Bone marrow (tissue), 2 donors: ENCODE data around the gene APP.
"Not testable (repeated sequence)": the region's sequence is repeated elsewhere in the genome, so short reads cannot be mapped to it uniquely, and the experiment has no call there.

Experiments used
- DNase-seq, 2 donors: peaks; one replicate each; lab custom pipeline; 2025; lab: John Stamatoyannopoulos, UW

Gene APP

DNA sequence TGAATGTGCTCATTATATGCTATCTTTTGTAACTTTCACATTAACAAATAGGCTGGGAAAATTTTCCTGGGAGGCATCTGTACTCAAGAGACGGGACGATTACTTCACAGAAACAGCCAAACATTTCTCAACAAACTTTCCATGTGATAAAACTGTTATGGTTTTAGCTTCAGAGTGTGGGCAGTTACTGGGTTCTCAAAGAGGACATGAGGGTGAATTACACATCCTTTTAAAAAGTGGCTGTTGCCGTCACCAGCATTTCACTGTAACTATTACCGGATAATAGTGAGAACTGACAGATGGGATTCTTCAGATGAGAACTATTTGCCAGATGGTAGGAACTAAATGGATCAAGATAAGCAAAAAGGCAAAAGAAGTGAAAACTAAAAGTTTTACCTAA, 109.1 kb downstream of the APP start:
- DNase-seq, result no peak

DNA sequence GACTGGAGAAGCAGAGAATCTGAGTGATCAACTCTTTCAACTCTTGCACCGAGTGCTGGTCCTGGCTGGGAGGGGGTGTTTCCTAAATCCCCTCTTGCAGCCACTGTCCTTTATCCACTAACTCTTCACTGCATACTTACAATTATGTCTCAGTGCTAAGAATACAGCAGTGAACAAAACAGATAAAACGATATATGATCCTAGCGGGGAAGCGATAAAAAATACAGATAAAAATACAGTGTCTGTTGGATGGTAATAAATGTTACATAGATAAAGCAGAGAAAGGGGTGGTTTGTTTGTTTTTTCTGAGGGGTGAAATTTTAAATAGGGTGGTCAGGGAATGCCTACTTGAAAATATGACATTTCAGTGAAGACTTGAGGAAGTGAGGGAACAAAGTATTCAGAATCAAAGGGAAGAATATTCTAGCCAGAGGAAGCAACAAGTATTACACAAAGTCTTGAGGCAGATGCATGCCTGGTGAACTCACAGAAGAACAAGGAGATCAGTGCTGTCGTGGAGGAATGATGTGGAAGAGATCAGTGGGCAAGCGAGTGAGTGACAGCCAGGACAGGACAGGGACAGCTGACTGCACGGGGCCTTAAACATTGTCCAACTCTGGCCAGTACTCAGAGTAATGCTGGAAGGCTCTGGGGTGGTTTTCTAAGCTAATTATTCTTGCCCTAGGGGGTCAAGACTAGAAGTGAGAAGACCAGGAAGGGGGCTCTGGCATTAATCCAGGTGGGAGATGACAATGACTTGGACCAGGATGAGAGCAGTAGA, 110.0 kb downstream of the APP start:
- DNase-seq, result no peak

DNA sequence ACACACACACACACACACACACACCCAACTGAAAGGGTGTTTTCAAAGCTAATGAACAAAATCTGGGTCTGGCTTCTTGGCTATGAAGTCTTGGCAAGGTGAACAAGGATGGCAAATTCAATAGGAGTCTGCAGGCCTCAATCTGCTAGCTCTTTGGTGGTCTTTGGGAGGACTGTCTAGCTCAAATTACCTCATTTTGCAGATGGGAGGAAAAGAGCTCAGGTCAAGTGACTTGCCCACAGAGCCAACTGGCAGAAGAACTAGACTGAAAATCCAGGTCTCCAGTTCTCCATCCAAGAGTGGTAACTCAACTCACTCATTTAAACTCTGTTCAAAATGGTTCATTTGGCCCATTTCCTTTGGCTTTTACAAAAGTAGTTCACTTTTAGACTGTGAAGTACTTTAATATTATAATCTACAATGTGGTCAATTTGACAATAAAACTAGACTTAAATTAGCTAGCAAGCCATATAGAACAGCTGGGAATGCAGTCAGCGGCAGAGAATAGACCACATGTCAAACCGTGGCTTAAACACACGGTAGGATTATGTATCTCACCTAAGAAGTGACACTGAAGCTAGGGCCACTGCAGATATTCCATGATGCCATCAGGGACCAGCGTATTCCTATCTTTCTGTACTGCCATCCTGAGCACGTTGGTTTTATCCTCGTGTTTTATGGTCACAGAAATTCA, 112.9 kb downstream of the APP start:
- DNase-seq, result no peak

DNA sequence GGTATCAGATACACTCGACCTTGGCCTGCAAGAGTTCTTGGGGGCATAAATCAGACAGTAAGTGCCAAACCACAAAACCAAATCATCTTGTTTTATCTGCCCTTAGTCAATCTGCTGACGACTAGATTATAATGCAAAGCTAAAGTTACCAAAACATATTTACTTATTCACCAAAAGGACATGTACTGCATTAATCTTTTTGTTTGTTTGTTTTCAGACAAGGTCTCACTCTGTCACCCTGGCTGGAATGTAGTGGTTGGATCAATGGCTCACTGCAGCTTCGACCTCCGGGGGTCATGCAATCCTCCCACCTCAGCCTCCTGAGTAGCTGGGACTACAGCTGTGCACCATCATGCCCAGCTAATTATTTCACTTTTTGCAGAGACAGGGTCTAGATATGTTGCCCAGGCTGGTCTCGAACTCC, 114.7 kb downstream of the APP start:
- no peak for DNase-seq

DNA sequence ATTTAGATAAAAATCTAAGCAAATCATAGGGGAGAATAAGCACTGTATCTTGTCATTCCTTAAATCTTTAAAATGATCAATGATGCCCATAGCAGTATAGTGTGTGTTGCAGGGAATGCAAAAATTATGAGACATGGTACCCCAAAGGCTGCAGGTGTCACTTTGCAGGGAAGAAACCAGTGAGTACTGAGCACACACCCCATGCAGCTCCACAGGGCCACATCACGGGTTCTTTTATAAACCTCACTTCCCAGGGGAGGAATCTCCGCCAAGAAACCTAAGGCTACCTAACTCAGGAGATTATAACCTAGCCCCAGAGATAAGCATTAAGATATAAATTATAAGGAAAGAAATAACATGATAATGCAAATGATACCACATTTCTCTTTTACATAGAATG, 115.6 kb downstream of the APP start:
- DNase-seq, result no peak

DNA sequence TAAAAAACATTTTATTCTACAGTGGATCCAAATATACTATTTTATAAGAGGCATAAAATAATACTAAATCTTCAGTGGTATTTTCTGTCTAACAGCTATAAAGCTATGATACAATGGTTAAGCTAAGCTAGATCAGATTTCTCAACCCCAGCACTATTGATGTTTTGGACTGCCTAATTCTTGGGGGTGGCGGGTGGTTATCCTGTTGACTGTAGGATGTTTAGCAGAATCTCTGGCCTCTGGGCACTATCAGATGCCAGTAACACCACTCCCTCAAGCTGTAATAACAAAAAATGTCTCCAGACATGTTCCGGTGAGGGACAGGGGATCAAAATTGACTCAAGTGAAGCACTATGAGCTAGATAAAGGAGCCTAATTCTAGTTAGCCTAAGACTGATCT, 118.5 kb downstream of the APP start:
- no peak for DNase-seq

DNA sequence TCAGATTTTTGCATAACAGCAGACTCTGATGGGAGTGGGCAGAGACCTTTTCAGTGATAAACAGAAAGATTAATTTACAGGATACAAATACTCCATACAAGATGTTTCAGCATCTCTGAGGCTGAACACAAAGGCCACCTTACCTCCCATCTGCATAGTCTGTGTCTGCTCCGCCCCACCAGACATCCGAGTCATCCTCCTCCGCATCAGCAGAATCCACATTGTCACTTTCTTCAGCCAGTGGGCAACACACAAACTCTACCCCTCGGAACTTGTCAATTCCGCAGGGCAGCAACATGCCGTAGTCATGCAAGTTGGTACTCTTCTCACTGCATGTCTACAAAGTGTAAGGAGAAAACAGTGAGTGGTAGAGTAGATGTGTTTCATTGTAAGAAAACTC, 119.7 kb downstream of the APP start:
- DNase-seq, result no peak

DNA sequence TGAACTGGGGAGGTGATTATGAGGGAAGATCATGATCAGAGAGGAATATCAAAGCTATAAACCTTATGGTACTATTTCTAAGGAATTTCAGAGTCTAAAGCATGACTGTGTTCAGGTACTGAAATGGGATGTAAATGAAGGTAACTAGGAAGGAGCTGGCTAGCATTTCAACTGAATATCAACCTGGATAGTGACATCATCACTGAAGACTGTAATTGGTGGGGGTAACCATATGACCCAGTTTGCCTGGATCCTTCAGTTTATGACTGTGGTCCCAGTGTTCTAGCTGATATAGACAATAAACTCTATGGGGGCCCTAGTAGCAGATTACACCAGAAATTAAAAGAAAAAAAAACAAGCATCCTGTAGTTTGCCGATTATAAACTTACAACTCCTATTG, 120.8 kb downstream of the APP start:
- no peak for DNase-seq

DNA sequence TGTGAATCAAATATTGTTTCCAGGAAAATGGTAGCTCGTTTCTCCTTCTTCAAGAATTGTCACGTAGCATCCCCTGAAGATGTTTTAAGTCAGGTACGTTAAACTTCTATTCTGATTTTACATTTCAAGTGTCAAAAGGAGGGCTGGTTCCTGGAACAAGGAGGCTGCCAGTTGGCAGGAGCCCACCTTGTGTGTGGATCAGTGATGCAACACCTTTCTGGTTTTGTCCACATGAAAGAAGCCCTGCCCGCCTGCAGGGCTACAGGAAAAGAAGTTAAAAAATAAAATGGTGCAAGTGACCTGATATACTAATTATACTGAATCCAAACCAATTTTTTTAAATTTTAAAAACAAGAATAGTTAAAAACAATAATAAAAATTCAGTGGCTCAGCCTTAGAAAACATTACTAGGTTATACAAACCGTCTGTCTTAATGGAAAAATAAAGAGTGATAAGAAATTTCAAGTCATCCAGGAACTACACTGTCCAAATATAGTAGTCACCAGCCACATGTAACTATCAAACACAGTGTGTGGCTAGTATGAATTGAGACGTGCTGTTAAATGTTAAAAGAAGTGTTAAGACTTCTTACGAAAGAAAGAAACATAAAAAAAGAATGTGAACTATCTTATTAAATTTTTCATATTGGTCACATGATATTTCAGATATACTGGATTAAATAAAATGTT, 123.1 kb downstream of the APP start:
- DNase-seq, result no peak

DNA sequence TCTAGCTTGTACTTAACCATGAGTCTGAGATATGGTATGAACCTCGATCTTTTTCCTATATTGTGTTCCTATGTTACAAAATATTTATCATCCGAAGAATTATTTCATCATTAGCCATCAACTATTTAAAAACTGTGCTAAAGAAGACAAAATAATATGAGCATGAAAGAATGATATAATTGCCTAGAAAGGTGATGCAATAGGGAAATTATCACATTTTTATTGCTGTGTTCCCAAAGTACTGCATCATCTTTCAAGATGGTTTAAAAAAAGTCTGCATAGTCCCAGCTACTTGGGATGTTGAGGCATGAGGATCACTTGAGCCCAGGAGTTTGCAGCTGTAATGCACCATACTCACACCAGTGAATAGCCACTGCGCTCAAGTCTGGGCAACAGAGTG, 126.7 kb downstream of the APP start:
- no peak for DNase-seq

DNA sequence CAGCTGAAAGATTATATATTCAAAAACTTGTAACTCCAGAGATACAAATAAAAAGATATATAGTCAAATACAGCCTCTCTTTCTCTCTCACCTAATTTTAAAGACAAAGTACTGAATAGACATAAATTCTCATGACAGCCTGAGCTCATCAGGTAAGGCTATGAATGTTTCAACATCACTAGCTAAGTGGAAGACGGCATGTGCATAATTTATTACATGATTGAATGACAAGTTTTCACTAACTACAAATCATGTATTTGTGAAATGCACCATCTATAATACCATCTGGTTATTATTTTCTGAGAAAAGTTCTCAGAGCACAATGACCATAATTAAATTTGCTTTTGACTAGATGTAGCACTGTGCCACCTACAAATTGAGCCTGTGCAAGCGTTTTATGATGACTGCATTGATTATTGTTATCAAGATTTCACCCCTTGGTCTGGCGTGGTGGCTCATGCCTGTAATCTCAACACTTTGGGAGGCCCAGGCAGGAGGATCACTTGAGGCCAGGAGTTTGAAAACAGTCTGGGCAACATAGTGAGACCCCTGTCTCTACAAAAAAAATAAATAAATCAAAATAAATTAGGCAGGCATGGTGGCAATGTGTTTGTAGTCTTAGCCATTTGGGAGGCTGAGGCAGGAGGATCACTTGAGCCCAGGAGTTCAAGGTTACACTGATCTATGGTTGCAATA, 128.2 kb downstream of the APP start:
- no peak for DNase-seq

DNA sequence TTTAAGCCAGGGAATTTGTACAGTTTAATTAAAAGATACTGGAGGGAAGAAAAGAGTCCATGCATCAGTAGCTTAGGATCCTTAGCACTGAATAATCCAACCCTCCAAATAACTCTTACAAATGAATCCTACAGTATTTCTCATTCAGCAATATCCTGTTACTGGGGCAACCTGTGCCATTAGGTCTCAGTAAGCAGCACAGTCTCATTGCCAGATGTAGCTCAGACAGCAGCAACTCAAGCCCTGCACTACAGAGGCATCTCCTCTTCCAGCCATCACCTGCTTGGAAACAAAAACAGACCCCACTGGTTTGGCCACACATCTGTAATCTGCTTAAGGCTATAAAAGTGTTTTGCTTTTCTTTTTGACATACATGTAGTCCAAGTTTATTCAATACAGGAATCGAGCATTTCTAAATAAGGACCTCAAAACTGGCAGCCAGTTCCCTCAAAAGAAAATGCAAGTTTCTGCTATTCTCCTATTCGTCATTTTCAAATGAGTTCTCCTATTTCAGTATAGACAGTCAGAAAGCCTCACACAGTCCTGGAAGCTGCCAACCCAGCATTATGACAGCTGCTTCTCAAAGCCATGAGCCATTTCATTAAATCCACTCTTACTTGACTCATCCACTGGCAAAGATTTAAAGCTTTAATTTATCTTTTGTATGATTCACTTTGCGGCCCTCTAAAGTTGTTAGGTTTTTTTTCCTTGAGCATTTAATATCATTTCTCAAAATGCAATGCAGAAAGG, 129.0 kb downstream of the APP start:
- DNase-seq, result no peak

DNA sequence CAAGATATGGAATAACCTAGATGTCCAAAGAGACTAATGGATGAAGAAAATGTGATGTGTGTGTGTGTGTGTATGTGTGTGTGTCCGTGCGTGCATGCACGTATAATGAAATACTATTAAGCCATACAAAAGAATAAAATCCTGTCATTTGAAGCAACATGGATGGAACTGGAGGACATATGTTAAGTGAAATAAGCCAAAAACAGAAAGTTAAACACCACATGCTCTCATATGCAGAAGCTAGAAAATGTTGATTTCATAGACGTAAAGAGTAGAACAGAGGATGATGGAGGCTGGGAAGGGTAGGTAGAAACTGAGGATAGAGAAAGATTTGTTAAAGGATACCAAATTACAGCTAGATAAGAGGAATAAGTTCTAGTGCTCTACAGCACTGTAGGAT, 133.7 kb downstream of the APP start:
- DNase-seq, result no peak

DNA sequence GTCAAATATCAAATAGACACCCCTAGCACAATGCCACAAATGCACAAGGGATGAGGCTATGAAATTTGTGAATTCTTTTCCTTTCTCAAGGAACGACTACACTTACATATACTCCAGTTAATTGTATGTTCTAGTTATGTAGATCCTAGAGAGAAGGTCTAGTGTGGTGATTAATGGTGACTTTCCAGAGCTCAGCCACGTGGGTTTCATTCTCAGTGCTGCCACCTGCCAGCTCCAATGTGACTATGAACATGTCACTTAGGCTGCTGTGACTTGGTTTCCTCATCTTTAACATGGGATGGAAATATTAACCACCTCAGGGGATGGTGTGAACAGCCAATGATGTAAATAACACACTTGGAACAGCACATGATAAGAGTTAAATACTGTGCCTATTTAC, 138.3 kb downstream of the APP start:
- no peak for DNase-seq

DNA sequence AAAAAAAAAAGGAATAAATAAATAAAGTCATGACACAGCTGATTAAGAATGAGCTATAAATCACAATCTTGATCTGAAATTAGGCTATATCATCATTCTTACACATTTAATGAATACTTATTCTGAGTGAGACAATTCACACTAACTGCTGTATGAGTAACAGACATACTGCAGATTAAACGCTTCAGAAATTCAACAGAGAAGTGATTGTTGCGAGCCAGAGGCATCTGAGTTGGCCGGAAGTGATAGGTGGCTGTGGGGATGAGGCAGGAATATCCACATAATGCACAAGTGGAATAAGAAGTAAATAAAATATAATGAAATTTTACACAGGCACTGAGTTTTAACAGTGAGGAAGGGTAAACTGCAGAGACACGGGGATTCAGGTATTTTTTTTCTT, 142.4 kb downstream of the APP start:
- no peak for DNase-seq

DNA sequence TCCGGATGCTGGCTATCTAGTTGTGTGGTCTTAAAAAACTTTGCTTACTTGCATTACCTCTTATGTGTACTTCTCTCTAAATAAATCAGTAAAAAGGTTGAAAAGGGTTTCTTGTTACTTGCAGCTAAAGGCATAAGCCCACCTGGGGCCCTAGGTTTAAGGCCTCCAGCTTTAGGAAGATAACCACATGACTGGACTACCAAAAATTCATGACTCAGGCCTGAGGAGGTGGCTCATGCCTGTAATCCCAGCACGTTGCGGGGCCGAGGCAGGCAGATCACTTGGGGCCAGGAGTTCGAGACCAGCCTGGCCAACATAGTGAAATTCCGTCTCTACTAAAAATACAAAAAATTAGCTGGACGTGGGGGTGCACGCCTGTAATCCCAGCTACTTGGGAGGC, 142.9 kb downstream of the APP start:
- no peak for DNase-seq

DNA sequence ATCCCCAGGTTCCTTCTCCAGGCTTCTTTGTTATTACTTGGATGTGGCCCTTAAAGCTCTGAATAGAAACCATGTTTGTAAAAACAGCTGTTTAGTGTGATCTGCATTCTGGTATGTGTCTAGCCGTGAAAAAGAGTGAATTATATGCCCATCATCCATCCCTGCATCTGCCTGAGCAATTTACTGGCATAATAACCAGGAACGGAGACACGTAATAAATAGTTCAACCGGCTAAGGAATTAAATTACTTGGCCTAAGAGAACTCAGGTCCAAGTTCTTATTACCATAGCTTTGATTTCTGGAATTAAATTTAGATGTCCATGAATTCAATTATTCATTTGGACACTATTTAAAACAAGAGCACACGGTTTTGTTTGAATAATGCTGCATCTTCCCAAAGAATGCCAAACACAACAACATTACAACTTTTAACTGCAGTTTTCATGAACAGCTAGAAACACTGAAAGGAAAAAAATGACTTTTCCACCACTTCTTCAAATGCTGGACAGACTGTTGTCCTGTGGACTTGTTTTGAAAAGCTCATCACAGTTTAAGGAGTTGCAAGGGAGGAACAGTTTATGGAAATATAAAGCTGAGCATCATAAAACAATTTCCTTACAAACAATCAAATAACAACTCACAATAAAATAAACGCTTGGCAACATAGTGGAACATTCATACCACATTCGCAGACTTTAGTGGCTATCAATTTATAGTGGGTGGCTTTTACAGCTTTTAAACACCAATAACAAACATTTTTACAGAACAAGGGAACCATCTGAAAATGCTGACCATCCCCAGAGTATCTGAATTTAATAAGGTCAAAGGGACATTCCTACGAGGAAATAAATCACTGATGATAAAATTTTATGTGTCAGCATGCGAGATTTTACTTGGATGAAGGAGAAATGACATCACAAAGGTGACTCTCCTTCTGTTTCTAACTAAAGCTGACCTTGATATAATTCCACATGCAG, 144.7 kb downstream of the APP start:
- DNase-seq, result no peak

DNA sequence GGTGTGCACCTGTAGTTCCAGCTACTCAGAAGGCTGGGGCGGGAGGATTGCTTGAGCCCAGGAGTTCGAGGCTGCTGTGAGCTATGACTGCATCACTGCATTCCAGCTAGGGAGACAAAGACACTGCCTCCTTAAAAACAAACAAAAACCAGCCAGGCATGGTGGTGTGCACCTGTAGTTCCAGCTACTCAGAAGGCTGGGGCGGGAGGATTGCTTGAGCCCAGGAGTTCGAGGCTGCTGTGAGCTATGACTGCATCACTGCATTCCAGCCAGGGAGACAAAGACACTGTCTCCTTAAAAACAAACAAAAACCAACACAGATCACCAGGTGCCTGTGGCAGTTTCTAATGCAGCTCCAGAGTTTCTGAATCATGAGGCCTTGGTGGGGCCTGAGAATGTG, 147.2 kb downstream of the APP start:
- not testable (repeated sequence) for DNase-seq

DNA sequence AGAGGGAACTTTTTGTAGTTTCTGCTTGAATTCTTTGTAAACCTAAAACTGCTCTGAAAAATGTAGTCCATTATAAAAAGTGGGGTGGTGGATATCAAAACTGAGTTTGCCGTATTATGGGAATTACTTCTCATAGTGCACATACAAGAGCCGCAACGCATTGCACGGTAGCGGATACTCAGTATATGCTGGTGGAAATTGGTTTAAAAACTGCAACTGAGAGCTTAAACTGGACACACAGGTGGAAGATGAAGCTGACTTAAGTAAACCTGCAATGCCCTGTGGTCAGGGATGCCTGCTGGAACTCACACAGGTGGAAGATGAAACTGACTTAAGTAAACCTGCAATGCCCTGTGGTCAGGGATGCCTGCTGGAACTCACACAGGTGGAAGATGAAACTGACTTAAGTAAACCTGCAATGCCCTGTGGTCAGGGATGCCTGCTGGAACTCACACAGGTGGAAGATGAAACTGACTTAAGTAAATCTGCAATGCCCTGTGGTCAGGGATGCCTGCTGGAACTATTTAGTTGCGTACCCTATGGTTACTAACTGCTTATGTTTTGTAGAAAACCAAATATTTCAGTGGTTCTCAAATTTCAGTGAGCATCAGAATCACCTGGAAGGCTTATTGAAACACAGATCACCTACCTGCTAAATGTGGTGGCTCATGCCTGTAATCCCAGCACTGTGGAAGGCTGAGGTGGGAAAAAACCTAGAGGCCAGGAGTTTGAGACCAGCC, 147.8 kb downstream of the APP start:
- DNase-seq, result not testable (repeated sequence)

DNA sequence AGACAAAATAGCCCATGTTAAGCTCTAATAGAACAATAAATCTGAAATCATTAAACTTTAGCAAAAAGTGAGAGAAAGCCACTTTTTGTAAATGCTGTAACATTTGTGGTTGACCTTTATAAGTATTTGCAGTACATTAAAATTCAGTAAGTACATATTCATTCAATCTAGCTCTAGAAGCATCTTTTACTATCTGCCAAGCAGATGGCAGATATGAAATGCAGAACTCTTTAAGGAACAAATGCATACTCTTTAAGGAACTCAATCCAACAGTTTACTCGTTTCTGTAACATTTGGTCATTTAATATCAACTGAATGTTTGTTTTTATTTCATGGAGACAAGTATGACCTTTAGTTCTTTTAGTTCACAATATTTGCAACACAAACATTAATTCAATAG, 150.1 kb downstream of the APP start:
- no peak for DNase-seq
